IMR-90 (cell line): ENCODE results near the gene LAMTOR1. TPM values are rescaled to one million over a fixed set of nuclear protein-coding genes. Genes with fewer than 3 reads are reported as not detected.

Experiments used
- ATAC-seq: fragments of 200-7000 bp; cut with Tn5 transposase; 2 replicates; pipeline ENCODE4 v1.9.1; 2020; ENCODE audit warnings: low read depth, mild to moderate bottlenecking, moderate library complexity
- BruUV-seq: library from RNA; stranded (reverse); fragments of 400-500 nt; replicated peaks from 2 replicates; lab custom pipeline; 2021; lab: Mats Ljungman, UMichigan
- CTCF ChIA-PET: fragments of 300-600 bp; formaldehyde crosslinking; extraction: SDS; loops from one replicate; lab custom pipeline; 2021; ENCODE audit warnings: antibody characterized with exemption; lab: Yijun Ruan, JAX
- POLR2A ChIA-PET: fragments of 300-600 bp; sonication (Branson Sonifier 250); formaldehyde crosslinking; loops from one replicate; lab custom pipeline; 2022; ENCODE audit warnings: antibody characterized with exemption; ENCODE audit not compliant: unreplicated experiment; lab: Charles Lee
- DNase-seq: peaks from one replicate; pipeline ENCODE4 v3.0.0; 2013
- H2AFZ ChIP-seq: replicated peaks from 2 replicates; pipeline ENCODE3; 2013; ENCODE audit warnings: low read length, mild to moderate bottlenecking; ENCODE audit not compliant: poor library complexity
- H2AK5ac ChIP-seq: 2 replicates; pipeline ENCODE4 v1.6.1; 2013; ENCODE audit warnings: low read depth, low read length, inconsistent platforms
- H2AK9ac ChIP-seq: replicated peaks from 2 replicates; pipeline ENCODE3; 2013; ENCODE audit warnings: mild to moderate bottlenecking, low read depth, low read length, moderate library complexity; ENCODE audit not compliant: poor library complexity
- H2BK120ac ChIP-seq: 2 replicates; pipeline ENCODE4 v1.6.1; 2013; ENCODE audit warnings: low read depth, low read length, inconsistent platforms
- H2BK15ac ChIP-seq: 3 replicates; pipeline ENCODE4 v1.6.1; 2013; ENCODE audit warnings: low read depth, low read length, inconsistent platforms
- H2BK20ac ChIP-seq: 2 replicates; pipeline ENCODE4 v1.6.1; 2013; ENCODE audit warnings: low read depth, mild to moderate bottlenecking, inconsistent platforms, low read length, moderate library complexity
- H2BK5ac ChIP-seq: 2 replicates; pipeline ENCODE4 v1.6.1; 2013; ENCODE audit warnings: mild to moderate bottlenecking, low read depth, low read length, inconsistent platforms; ENCODE audit not compliant: poor library complexity, severe bottlenecking
- H3K14ac ChIP-seq: replicated peaks from 2 replicates; pipeline ENCODE4 v1.6.1; 2013; ENCODE audit warnings: low read depth, low read length, inconsistent platforms
- H3K18ac ChIP-seq: 2 replicates; pipeline ENCODE4 v1.6.1; 2013; ENCODE audit warnings: low read depth, low read length, control low read depth
- H3K23ac ChIP-seq: 2 replicates; pipeline ENCODE4 v1.6.1; 2013; ENCODE audit warnings: low read depth, low read length, inconsistent platforms
- H3K27ac ChIP-seq: 2 replicates; pipeline ENCODE4 v1.5.1; 2013; ENCODE audit warnings: mild to moderate bottlenecking, control low read depth, low read length; ENCODE audit not compliant: insufficient read depth
- H3K27me3 ChIP-seq: 2 replicates; pipeline ENCODE4 v1.6.1; 2013; ENCODE audit warnings: low read length; ENCODE audit not compliant: control insufficient read depth, insufficient read depth
- H3K36me3 ChIP-seq: 2 replicates; pipeline ENCODE4 v1.6.1; 2013; ENCODE audit warnings: low read length, mixed read lengths; ENCODE audit not compliant: control insufficient read depth, insufficient read depth
- H3K4ac ChIP-seq: 2 replicates; pipeline ENCODE4 v1.6.1; 2013; ENCODE audit warnings: low read depth, low read length, inconsistent platforms
- H3K4me1 ChIP-seq: 2 replicates; pipeline ENCODE4 v1.6.1; 2013; ENCODE audit warnings: low read length, mixed read lengths; ENCODE audit not compliant: control insufficient read depth, insufficient read depth
- H3K4me2 ChIP-seq: 2 replicates; pipeline ENCODE4 v1.6.1; 2013; ENCODE audit warnings: low read depth, mild to moderate bottlenecking, control low read depth, low read length, moderate library complexity
- H3K4me3 ChIP-seq: 2 replicates; pipeline ENCODE4 v1.5.1; 2013; ENCODE audit warnings: low read depth, mild to moderate bottlenecking, control low read depth, low read length, moderate library complexity; ENCODE audit not compliant: insufficient read depth
- H3K56ac ChIP-seq: 2 replicates; pipeline ENCODE4 v1.6.1; 2013; ENCODE audit warnings: low read length, inconsistent platforms; ENCODE audit not compliant: insufficient read depth; ENCODE audit errors: extremely low read depth
- H3K79me1 ChIP-seq, 2 experiments: 2 replicates each; pipeline ENCODE4 v1.6.1; 2013; ENCODE audit warnings: low read length in 2 of 2, inconsistent platforms in 1 of 2, low read depth in 1 of 2
- H3K9ac ChIP-seq: 2 replicates; pipeline ENCODE4 v1.6.1; 2013; ENCODE audit warnings: low read depth, low read length, control low read depth
- H3K9me1 ChIP-seq: 2 replicates; pipeline ENCODE4 v1.6.1; 2013; ENCODE audit warnings: low read length, inconsistent platforms; ENCODE audit not compliant: insufficient read depth
- H3K9me3 ChIP-seq: 2 replicates; pipeline ENCODE4 v1.6.1; 2013; ENCODE audit warnings: low read length; ENCODE audit not compliant: control insufficient read depth, insufficient read depth
- H4K20me1 ChIP-seq: 2 replicates; pipeline ENCODE4 v1.6.1; 2013; ENCODE audit warnings: low read length, inconsistent platforms; ENCODE audit not compliant: insufficient read depth
- H4K5ac ChIP-seq: 2 replicates; pipeline ENCODE4 v1.6.1; 2013; ENCODE audit warnings: mild to moderate bottlenecking, low read depth, low read length, control low read depth
- H4K8ac ChIP-seq, 2 experiments: 2 replicates each; pipeline ENCODE4 v1.6.1; 2013; ENCODE audit warnings: low read depth in 2 of 2, low read length in 2 of 2, control low read depth in 1 of 2, inconsistent platforms in 1 of 2
- H4K91ac ChIP-seq: 2 replicates; pipeline ENCODE4 v1.6.1; 2013; ENCODE audit warnings: low read depth, low read length, inconsistent platforms; ENCODE audit not compliant: insufficient read depth
- CEBPB ChIP-seq: IDR thresholded peaks from 2 replicates; pipeline ENCODE4 v1.6.1; 2012; ENCODE audit warnings: low read depth, low read length, improper control_type of control experiment
- MAZ ChIP-seq: IDR thresholded peaks from 2 replicates; pipeline ENCODE4 v1.6.1; 2012; ENCODE audit warnings: low read depth, mild to moderate bottlenecking, low read length, improper control_type of control experiment, moderate library complexity, borderline replicate concordance
- NFE2L2 ChIP-seq: fragments of 150-350 bp; IDR thresholded peaks from 2 replicates; pipeline ENCODE4 v1.6.1; 2016; ENCODE audit warnings: low read depth, mild to moderate bottlenecking, low read length
- POLR2A ChIP-seq: IDR thresholded peaks from 2 replicates; pipeline ENCODE4 v1.6.1; 2012; ENCODE audit warnings: mild to moderate bottlenecking, low read depth, low read length
- RFX5 ChIP-seq: IDR thresholded peaks from 2 replicates; pipeline ENCODE4 v1.8.0; 2012; ENCODE audit warnings: low read depth, mild to moderate bottlenecking, low read length, moderate library complexity
- USF2 ChIP-seq: fragments of 150-350 bp; IDR thresholded peaks from 2 replicates; pipeline ENCODE4 v1.6.1; 2017; ENCODE audit warnings: mild to moderate bottlenecking, antibody characterized with exemption, low read length, low read depth
- WGBS, 2 experiments: methylation state at CpG; one replicate each; pipeline versions ENCODE4 v1.1.5 to v1.1.7; 2013; ENCODE audit warnings: missing lambda C conversion rate in 2 of 2; ENCODE audit not compliant: insufficient read length in 1 of 2; ENCODE audit errors: extremely low coverage in 2 of 2; 5-methylcytosine and 5-hydroxymethylcytosine counted together
- dilution Hi-C: fragments of 300-500 bp; cut with HindIII; formaldehyde crosslinking; loops from one replicate; pipeline ENCODE4 v1.14.3; 2018; ENCODE audit warnings: low sequenced_read_pairs; ENCODE audit not compliant: unreplicated experiment
- in situ Hi-C: fragments of 300-500 bp; cut with MboI; formaldehyde crosslinking; loops from 3 replicates; pipeline ENCODE4 v1.14.3; 2019; ENCODE audit warnings: low sequenced_read_pairs, inconsistent platforms, mixed read lengths
- intact Hi-C: fragments of 100-400 bp; cut with micrococcal nuclease; formaldehyde crosslinking; loops from 2 replicates; pipeline ENCODE4 v1.10.0; 2022
- polyA plus RNA-seq, 3 experiments: library from polyadenylated mRNA; depleted of rRNA; stranded (reverse); fragments of >200 nt; gene quantifications; 2 replicates each; pipeline ENCODE4 v1.2.3, GENCODE V29; 2012; ENCODE audit warnings: low replicate concordance in 1 of 3
- total RNA-seq: library from RNA; depleted of rRNA; stranded (reverse); fragments of >200 nt; gene quantifications from 2 replicates; pipeline ENCODE4 v1.2.3, GENCODE V29; 2012

Gene LAMTOR1
- total and polyA plus RNA-seq, 2 of the 4 experiments (the other 2 are of a cell fraction), result 126 to 137 TPM

DNA sequence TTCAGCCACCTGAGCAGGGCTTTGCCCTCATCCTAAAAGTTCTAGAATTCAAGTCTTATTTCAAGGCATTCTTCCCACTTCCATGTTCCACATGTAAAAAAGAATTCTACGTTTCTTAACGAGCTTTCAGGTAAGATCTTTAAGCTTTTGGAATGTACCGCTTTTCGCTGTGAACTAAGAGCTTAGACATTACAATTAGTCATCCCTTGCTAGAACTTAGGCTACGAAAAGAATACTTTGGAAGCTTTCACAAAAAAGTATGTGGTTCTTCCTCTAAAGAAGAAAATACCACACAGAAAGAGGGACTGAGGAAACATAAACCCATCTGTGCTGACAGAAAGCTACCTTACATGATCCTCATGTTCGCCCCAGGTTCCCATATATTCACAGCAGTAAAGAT lies 24.6 kb downstream of the LAMTOR1 start (continued):
- no peak for TF ChIP-seq CEBPB

DNA sequence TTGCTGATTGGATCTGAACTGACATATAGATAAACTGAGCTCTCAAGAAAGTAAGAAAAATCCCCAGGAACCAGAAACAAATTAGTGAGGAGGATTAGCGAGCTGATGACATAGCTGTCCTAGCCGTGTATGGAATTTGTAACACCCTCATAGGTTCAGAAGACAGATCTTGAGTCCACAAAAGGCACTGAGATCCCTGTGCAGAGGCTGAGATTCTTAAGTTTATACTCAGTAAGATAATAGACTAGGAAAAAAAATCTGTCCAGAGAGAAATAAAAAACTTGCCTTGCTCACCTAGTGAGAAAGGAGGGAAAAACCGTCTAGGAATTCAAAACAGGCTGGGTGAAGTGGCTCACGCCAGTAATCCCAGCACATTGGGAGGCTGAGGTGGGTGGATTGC lies 27.3 kb downstream of the LAMTOR1 start:
- 100% methylated on average over 2 of the region's 4 CpGs; no CpG with 5 or more reads in 1 of the 2 experiments for WGBS, 2 experiments

More for the DNA sequence above, 27.3 kb downstream of the LAMTOR1 start:
- H4K8ac ChIP-seq, result peak overlapping the region in 1 of 2 experiments; percentile 46; a peak in 1 of 4 replicates
- ChIA-PET CTCF (interaction anchor here (1.2 kb wide), 1 partner anchor 50 kb away, joined by 3 read pairs; no protein-coding TSS in a partner anchor), POLR2A (interaction anchor here (1.1 kb wide), 1 partner anchor 34 kb away, joined by 3 read pairs; no protein-coding TSS in a partner anchor)
- H3K4me1 ChIP-seq, result peaks cover 10% of the 10 kb centered on the region
- no peaks in the 10 kb centered on the region for H3K36me3 ChIP-seq
- no peak overlapping the region for H2AK9ac ChIP-seq
- peaks cover 26 to 57% of the 10 kb centered on the region in 2 experiments for H3K79me1 ChIP-seq
- ATAC-seq (no peak), DNase-seq (no peak)
- H3K9me1 ChIP-seq, result peaks cover 9% of the 10 kb centered on the region
- no peak overlapping the region for H2AFZ ChIP-seq
- intact Hi-C loops (no loop called here), dilution Hi-C loops (no loop called here), in situ Hi-C loops (loop anchor here (5.0 kb wide), 1 partner anchor 38 kb away; no protein-coding TSS in a partner anchor)
- no peak overlapping the region for H2BK20ac ChIP-seq
- H3K9me3 ChIP-seq, result no peaks in the 10 kb centered on the region
- H3K4me3 ChIP-seq, result no peak overlapping the region
- no peak overlapping the region for H3K27ac ChIP-seq
- H2BK120ac ChIP-seq, result no peak overlapping the region
- H3K4me2 ChIP-seq, result no peak overlapping the region
- no peak overlapping the region for H3K18ac ChIP-seq
- H2AK5ac ChIP-seq, result no peak overlapping the region
- H4K20me1 ChIP-seq, result peaks cover 7% of the 10 kb centered on the region; the same call in 1 of the 2 replicates
- H3K4ac ChIP-seq, result 0 out of 2 replicates have a peak overlapping the region, but pooled peaks have one; percentile 31
- TF ChIP-seq POLR2A, result no peak
- no peak for TF ChIP-seq USF2
- no peak for TF ChIP-seq MAZ
- no peak for TF ChIP-seq RFX5
- TF ChIP-seq NFE2L2, result no peak
- no peak overlapping the region for H4K91ac ChIP-seq
- no peak overlapping the region for H3K9ac ChIP-seq
- H3K56ac ChIP-seq, result no peak overlapping the region
- H2BK15ac ChIP-seq, result no peak overlapping the region
- H4K5ac ChIP-seq, result no peak overlapping the region
- H3K23ac ChIP-seq, result no peak overlapping the region; the same call in 1 of the 2 replicates
- BruUV-seq, result no TSS peak
- 0 out of 2 replicates have a peak overlapping the region, but pooled peaks have one; percentile 43 for H3K14ac ChIP-seq
- no peak overlapping the region for H2BK5ac ChIP-seq
- H3K27me3 ChIP-seq, result no peaks in the 10 kb centered on the region
